Hematopoietic multipotent progenitor cell treated with erythropoietin and hydrocortisone succinate and interleukin-3 and kit ligand, for 8 days (in vitro differentiated cells): ENCODE results near the gene CD44.
A peak's percentile ranks its signal among the peaks of the same experiment; 100 is the strongest.
"Not testable (repeated sequence)": the region's sequence is repeated elsewhere in the genome, so short reads cannot be mapped to it uniquely, and the experiment has no call there.

Experiments
- DNase-seq: peaks from one replicate; pipeline ENCODE4 v3.0.0-alpha.2; 2015

CD44 gene

DNA sequence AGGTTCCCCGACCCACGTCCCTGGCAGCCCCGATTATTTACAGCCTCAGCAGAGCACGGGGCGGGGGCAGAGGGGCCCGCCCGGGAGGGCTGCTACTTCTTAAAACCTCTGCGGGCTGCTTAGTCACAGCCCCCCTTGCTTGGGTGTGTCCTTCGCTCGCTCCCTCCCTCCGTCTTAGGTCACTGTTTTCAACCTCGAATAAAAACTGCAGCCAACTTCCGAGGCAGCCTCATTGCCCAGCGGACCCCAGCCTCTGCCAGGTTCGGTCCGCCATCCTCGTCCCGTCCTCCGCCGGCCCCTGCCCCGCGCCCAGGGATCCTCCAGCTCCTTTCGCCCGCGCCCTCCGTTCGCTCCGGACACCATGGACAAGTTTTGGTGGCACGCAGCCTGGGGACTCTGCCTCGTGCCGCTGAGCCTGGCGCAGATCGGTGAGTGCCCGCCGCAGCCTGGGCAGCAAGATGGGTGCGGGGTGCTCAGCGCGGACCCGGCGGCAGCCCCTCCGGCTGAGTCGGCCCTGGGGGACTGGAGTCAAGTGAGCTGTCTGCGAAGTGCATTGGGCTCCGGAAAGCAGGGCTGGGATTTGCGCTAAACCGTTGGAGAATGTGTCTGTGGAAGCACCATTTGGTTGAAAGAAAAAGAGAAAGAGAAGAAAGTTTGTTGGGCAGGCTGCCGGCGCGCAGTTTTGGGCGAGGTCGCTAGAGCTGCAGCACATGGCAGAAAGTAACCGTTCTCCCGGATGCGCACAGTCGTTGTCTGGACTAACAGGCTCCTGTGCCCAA lies at the start of gene CD44:
Gene CD44, plus strand, starts transcription at position 229 of the 779 bp plus-strand sequence. Its CDS starts 133 bp downstream, at position 362.
- DNase-seq, result peak; percentile 87

DNA sequence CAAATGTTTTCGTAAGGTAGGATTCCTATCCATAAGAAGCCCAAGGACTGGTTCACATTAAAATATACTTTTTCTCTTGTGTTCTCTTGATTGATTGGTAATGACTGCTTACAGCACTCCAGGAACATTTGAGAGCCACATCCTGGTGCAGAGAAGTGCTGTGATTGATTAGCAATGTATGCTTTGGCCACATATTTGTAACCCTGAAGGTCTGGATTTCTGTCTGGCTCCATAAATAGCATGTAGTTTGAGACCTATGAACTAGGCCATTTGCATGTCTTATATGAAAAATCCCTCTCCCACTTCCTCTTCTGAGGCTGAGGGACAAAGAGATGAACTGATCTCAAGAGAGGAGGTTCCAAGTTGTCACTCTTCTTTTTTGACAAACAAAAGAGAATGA lies 49.3 kb upstream of the CD44 start:
- no peak for DNase-seq

DNA sequence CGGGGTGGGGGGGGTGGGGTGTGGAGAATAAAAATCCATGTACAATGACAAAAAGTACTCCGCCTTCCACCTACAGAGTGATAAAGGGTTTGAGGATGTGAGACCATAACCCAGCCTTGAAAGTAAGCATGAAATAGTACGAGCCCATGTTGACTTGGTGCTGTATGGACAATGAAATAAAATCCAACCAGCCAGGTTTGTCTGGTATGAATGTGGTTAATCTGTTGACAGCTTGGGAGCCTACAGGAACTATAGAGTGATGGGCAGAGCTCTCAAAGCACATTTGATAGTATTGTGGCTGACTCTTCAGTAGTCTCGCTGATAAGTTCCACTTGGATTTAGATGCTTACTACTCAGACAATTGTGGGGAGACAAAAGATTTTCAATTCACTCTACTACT lies 48.8 kb upstream of the CD44 start:
- DNase-seq, result no peak

DNA sequence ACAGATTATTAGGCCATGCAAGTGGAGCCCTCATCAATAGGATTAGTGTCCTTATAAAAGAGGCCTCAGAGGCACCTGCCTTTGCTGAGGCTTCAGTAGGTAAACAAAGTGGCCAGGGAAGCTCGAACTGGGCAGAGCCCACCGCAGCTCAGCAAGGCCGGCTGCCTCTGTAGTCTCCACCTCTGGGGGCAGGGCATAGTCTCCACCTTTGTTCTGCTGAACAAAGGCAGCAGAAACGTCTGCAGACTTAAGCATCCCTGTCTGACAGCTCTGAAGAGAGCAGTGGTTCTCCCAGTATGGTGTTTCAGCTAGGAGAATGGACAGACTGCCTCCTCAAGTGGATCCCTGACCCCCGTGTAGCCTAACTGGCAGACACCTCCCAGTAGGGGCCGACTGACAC lies 48.0 kb upstream of the CD44 start:
- not testable (repeated sequence) for DNase-seq

DNA sequence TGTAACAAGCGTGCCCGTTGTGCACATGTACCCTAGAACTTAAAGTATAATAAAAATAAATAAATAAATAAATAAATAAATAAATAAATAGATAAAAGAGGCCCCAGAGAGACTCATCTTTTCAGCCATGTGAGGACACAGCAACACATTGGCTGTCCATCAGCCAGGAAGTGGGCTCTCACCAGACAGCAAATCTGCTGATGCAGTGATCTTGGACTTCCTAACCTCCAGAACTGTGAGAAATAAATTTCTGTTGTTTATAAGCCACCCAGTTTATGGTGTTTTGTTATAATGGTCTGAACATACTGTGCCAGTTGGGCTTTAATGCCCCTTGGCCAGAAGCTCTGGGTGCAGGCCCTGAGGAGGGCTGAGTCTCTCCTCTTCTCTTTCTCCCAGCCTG lies 42.2 kb upstream of the CD44 start:
- no peak for DNase-seq

DNA sequence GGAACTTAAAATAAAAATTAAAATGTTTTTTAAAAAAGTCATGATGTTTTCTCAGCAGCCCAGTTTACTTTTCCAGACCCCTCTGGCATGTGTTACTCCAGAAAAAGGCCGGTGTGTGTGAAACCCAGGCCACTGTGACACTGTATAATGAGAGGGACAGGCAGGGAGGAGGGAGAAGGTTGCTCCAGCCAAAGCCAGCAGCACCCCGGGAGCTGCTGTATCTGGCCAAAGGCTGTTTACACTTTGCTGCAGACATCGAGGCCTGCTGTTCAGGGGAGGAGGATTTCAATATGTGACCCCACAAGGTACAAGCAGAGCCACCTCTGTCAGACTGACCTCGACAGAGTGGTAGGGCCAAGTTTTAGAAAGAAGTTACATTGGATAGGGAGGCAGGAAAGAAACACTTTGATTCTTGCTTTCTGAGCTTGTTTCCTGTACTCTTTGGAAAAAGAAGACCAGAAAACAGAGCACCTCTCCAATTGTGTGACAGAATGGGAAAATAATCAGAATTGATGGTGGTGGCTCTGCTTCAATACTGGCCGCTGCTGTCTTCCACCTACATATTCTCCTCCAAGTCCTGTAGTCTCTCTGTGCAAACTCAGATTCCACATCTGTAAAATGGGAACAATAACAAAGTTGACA lies 41.0 kb upstream of the CD44 start:
- DNase-seq, result no peak

DNA sequence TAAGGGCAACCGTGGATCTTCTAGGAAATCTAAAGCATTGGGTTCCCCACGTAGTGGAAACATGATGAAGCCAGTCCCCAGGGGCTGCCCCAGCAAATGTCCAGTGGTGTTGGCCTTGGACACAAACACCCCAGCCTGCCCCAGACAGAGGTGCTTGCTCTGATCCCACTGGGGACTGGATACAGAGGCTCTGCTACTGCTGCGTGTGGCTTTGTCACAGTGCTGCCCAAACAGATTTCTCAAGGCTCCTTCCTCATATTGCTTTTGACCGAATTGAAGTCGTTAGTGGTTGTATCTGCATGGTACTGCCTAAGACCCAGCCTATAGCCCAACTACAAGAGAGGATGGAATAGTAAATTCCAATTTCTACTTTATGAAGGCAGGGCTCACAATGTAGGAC lies 40.1 kb upstream of the CD44 start:
- no peak for DNase-seq

DNA sequence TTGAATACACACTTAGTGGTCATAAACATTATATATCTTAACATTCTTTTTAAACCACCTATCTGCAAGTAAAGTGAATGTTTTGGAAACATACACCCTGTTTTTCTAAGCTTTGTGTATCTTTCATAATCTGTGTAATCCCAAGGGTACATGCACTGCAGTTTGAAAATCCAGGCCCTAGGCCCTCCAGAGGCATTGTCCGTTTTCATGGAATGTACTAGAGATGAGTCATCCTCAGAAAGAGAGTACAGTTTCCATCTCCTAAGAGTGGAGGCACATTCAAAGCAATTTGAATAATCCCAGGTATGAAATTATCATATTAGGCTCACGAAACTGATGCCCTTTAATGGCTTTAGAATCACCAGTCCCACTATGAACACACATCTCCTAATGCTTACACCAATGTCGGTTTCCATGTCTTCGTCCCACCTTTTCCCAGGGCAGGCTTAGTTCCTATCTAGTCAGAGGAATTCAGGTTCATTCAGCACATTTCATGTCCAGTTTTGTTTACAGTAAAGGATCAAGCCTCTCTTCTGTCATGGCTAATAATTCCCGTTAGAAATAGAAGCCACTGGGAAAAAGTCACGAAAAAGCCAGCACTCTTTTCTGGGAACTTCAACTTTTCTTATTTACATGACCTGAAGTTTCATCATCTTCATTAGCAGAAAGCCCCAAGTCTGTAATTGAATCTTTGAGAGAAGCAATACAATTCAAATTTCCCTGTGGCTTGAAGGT lies 39.5 kb upstream of the CD44 start:
- no peak for DNase-seq

DNA sequence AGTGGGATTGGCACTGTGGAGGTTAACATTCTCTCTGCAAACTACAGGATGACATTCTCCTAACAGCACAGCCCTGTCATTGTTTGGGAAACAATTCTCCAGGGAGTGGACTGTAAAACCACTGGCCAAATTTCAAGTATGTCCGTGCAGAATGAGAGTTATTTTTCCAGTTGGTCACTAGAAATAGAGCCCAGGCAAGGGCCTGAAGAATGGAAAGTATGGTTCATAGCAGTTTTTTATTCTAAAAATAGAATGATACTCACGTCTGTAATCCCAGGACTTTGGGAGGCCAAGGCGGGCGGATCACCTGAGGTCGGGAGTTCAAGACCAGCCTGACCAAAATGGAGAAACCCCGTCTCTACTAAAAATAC lies 39.0 kb upstream of the CD44 start:
- no peak for DNase-seq

DNA sequence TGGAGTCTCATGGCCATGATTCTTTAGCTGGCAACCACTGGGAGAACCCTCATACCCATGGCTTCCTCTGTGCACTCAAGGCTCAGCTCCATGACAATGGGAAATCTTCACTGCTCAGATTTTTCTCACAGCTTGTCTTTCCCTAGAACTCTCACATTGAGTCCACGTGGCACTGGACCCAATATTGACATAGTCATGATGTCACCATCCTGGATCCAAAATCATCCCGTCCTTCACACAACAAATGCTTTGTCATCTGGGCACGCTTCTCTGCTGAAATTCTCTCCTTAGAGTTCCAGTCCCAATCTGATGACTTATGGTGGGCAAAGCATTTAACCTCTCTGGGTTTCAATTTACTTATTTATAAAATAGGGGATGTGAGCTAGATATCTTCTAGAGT lies 37.7 kb upstream of the CD44 start:
- DNase-seq, result no peak

DNA sequence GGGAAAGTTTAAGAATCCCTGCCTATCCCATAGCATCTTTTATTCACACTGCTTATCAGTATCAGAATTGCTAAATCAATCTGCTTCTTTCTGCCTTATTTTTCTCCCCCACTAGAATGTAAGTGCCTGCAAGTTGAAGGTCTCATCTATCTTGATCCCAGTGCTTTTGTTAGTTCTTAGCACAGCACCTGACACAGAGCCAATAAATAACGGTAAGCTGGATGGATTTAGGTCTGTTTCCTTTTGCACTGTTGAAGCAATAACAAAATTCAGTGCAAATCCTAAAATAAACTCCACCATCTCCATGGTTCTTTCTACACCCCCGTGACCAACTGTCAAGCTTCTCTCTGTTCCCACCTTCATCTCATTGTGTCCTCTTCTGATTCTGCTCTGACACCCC lies 36.7 kb upstream of the CD44 start:
- DNase-seq, result no peak

DNA sequence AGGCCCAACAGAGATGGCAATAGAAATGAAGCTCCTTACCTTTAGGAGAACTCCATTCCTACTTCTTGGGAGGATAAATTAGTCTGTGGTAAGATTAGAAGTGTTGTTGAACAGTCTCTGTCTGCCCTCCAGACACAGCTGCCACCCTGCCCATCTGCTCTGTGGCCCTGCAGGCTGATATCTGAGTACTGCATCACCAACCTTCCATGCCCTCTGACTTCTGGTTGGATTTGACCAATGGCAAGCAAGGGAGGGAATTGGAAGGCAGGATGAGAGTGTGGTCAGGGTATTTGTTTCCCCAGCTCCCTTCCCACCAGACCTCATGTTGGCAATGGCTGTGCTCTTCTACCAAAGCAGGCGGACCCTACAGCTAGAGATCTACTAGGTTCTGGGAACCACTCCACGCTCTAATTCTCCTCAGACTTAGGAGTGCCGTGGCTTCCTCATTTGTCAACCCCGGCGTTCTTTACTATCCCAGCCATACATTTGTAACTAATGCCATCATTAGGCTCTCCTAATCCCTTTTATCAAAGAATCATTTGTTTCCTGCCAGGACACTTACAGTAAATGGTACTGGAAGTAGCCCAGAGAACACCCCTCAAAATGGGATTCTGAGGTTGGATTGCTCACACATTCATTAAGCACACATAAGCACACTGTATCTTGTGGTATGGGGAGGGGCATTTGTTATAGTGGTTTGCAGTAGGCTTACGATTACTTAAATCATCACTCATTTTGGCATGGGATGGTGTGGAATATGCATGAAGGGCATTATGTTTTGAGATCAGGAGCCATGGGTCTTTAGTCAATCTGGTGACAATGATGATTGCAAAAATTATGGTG lies 35.4 kb upstream of the CD44 start:
- peak; percentile 37 for DNase-seq

DNA sequence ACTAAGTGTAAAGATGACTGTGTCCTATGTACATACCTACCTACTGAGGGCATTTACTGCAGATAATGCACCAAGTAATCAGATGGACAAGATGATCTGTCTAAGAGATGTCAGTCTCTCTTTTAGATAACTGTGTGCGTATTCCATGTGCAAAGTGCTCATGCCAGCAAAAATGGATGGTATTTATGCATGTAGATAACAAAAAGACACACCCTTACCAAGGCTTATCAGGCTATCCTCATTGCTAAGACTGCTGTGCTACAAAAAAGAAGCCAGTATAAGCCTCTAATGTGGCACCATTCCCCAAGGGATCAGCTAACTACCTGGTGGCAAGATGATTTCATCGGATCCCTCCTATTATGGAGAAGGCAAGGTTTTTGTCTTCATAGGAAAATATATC lies 34.3 kb upstream of the CD44 start:
- peak; percentile 91 for DNase-seq

DNA sequence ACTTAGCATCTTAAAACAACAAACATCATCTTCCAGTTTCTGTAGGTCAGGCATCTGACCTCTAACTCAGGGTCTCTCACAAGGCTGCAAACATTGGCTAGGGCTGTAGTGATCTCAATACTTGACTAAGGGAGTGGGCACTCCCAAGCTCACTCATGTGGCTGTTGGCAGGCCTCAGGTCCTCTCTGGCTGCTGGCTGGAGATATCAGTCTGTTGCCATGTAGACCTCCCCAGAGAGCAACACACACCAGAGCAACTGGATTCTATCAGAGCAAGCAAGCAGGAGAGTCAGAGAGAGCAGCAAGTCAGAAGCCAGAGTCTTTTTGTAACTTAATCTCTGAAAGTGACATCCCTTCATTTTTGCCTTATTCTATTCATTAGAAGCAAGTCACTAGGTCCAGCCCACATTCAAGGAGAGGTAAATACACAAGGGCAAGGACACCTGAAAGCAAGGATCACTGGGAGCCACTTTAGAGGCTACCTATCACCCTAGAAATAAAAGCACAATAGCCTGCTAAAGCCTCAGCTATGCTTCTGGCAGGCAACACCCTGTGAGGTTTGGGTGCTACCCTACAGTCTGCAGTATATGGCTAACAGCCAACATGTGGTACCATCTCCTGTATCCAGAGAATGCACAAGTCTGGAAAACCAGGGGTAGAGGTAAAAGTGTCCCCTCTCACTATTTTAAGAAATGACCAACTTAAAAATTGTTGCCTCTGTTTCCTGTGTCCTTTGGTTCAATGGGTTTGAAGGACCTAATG lies 33.5 kb upstream of the CD44 start:
- DNase-seq, result peak; percentile 95

DNA sequence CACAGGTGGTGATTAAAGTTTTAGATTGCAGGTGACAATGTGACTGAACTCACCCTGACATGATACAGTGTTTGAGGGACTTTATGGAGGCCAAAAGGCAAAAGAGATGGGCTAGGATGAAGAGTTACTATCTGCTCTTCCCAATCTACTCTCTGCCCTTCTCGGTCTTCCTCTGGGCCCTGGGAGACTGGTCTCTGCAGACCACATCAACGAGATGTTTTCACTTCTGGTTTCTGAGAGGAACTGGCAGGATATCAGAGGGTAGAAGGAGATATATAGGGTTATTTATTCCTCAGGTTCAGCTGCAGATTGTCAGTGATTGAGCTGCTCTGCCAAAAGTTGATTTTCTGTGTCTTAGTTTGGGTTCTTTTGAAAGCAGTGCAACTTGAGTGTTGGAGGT lies 32.4 kb upstream of the CD44 start:
- no peak for DNase-seq

DNA sequence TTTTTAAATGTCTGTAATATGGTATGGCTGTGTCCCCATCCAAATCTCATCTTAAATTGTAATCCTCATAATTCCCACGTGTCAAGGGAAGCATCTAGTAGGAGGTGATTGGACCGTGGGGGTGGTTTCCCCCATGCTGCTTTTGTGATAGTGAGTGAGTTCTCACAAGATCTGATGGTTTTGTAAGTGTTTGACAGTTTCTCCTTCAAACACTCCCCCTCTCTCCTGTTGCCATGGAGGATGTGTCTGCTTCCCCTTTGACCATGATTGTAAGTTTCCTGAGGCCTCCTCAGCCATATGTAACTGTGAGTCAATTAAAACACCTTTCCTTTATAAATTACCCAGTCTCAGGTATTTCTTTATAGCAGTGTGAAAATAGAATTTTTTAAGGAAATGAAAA lies 31.1 kb upstream of the CD44 start:
- no peak for DNase-seq

DNA sequence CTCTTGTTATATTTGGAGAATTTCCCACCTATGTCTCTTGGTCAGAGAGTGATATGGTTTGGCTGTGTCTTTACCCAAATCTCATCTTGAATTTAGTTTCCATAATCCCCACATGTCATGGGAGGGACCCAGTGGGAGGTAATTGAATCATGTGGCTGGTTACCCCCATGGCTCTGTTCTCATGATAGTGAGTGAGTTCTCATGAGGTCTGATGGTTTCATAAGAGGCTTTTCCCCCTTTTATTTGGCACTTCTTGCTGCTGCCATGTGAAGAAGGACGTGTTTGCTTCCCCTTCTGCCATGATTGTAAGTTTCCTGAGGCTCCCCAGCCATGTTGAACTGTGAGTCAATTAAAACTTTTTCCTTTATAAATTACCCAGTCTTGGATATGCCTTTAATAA lies 30.6 kb upstream of the CD44 start:
- not testable (repeated sequence) for DNase-seq

DNA sequence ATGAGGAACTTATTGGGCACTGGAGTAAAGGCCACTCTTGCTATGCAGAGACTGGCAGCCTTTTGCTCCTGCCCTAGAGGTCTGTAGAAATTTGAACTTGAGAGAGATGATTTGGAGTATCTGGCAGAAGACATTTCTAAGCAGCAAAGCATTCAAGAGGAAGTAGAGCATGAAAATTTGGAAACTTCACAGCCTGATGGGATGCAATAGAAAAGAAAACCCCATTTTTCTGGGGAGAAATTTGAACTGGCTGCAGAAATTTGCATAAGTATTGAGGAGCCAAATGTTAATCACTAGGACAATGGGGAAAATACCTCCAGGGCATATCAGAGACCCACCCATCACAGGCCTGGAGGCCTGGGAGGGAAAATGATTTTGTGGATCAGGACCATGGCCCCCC lies 29.9 kb upstream of the CD44 start:
- DNase-seq, result no peak

DNA sequence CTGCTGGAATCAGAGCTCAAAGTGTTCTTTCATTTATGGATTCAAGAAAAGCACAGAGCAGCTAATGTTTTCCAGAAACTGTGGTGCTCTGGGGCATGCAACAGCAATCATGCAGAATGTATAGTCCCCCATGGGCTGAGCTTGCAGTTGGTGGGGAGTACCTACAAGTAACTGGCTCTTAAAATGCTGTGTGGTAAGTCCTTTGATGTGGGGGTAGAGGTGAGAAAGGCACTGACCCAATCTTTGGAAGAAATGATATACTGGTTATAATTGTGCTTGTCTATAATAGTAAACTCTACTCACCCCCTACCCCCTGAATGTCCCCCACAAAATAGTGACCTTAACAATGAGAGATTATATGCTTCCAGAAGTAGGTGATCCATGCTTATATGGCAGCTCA lies 29.1 kb upstream of the CD44 start:
- no peak for DNase-seq

DNA sequence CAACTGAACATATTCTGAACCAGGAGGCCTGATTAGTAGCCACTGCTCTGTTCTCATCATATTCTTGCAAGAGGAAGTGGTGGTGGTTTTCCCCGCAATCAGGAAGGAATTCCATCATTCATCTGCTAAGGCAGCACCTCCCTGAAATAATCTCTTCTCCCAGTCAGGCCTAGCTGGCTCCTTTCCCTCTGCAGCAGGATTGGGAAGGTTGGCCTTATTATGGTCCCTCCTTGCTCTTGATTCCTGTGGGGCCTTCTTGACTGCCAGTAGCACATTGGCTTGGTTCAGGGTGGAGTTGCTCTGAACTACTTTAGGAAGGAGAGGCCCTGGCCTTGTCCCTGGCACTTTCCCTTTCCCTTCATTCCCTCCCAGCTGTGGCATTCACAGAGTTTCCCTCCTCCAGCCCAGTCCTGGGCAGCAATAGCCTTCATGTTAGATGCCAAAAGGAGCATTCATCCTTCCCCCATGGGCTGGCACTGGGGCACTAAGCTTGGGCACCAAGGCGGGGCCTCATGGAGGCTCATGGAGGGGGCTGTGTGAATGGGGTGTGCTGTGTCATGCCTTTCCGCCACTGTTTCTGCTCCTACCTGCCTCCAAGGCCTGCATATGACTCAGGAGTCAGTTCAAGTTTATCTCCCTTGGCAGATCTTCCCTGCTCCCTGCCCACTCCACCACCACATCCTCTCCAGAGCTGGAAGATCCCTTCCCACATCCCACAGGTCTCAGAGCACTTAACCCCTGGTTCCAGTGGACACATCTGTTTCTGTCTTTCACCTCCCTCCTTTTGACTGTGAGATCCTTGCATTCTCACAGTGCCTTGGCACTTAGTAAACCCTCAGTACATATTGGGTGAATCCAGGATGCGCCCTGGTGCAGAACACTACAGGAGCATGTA lies 27.6 kb upstream of the CD44 start:
- DNase-seq, result no peak
